Cardiac muscle cell (in vitro differentiated cells and primary cell): ENCODE data around the gene SYNPR. TPM values are rescaled to one million over a fixed set of nuclear protein-coding genes. Genes with fewer than 3 reads are reported as not detected.

ENCODE experiments used
- DNase-seq, 2 donors: peaks; one replicate each; pipeline versions ENCODE4 v3.0.0 to v3.0.0-alpha.2; 2010 to 2017; ENCODE audit warnings: low read depth in 1 of 2, low spot score in 1 of 2
- H3K27ac ChIP-seq: fragments of 200-600 bp; sonication (generic); 2 replicates; pipeline ENCODE4 v1.5.1; 2016
- H3K27me3 ChIP-seq: fragments of 200-600 bp; sonication (generic); 2 replicates; pipeline ENCODE4 v1.6.0; 2016; ENCODE audit warnings: control low read depth
- H3K36me3 ChIP-seq: fragments of 200-600 bp; sonication (generic); 2 replicates; pipeline ENCODE4 v1.5.1; 2016; ENCODE audit warnings: control low read depth
- H3K4me1 ChIP-seq: fragments of 200-600 bp; sonication (generic); 2 replicates; pipeline ENCODE4 v1.8.1; 2017; ENCODE audit warnings: low read depth, mild to moderate bottlenecking, mixed run types
- H3K4me3 ChIP-seq: fragments of 200-600 bp; sonication (generic); 2 replicates; pipeline ENCODE4 v1.5.1; 2016; ENCODE audit warnings: mild to moderate bottlenecking
- H3K9me3 ChIP-seq: fragments of 200-600 bp; sonication (generic); 2 replicates; pipeline ENCODE4 v1.5.1; 2017; ENCODE audit warnings: low read depth, mild to moderate bottlenecking, control low read depth
- polyA plus RNA-seq: library from polyadenylated mRNA; unstranded; fragments of >200 nt; fragmentation: Nextera tagmentation; extraction: Ambion mirVana; gene quantifications from 2 replicates; pipeline ENCODE4 v1.2.1, GENCODE V29; 2016
- total RNA-seq: library from RNA; depleted of rRNA; stranded (reverse); fragments of >200 nt; gene quantifications from 2 replicates; pipeline ENCODE4 v1.2.3, GENCODE V29; 2016
- TF ChIP-seq, protein P1 (sequence below): IDR thresholded peaks from 2 replicates; pipeline ENCODE4 v1.5.1; 2012; ENCODE audit warnings: low read depth, mild to moderate bottlenecking, low read length

The SYNPR gene
- total and polyA plus RNA-seq, 2 experiments from 2014 or later = 0.36 to 1.8 TPM

DNA sequence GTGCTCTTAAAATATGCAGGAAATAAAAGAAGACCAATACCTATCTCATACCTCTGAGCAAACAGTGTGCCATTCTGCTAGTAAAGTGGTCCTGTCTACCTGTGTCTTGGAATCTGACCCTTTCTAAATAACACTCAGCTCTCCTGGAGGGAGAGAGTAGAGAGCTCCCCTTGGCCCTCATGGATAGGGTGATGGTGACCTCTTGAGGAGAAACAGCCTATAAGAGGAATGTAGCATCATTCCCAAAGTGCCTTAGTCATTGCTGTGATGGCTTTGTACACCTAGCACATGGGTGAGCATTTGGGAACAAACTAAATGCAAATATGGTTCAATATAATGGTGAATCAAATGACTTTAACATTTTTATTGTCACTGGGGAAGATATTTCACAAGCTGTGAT, 384.4 kb downstream of the SYNPR start:
- H3K27ac ChIP-seq = no peak overlapping the region
- H3K27me3 ChIP-seq = peaks cover 4% of the 10 kb centered on the region
- DNase-seq = peak in 1 of 2 donors; percentile 33
- H3K9me3 ChIP-seq = no peaks in the 10 kb centered on the region
- no peaks in the 10 kb centered on the region for H3K4me1 ChIP-seq
- H3K36me3 ChIP-seq = no peaks in the 10 kb centered on the region
- no peak overlapping the region for H3K4me3 ChIP-seq
- TF ChIP-seq, protein P1, sequence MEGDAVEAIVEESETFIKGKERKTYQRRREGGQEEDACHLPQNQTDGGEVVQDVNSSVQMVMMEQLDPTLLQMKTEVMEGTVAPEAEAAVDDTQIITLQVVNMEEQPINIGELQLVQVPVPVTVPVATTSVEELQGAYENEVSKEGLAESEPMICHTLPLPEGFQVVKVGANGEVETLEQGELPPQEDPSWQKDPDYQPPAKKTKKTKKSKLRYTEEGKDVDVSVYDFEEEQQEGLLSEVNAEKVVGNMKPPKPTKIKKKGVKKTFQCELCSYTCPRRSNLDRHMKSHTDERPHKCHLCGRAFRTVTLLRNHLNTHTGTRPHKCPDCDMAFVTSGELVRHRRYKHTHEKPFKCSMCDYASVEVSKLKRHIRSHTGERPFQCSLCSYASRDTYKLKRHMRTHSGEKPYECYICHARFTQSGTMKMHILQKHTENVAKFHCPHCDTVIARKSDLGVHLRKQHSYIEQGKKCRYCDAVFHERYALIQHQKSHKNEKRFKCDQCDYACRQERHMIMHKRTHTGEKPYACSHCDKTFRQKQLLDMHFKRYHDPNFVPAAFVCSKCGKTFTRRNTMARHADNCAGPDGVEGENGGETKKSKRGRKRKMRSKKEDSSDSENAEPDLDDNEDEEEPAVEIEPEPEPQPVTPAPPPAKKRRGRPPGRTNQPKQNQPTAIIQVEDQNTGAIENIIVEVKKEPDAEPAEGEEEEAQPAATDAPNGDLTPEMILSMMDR = no peak
